ENCODE results near the gene BUD31.

Gene BUD31

DNA sequence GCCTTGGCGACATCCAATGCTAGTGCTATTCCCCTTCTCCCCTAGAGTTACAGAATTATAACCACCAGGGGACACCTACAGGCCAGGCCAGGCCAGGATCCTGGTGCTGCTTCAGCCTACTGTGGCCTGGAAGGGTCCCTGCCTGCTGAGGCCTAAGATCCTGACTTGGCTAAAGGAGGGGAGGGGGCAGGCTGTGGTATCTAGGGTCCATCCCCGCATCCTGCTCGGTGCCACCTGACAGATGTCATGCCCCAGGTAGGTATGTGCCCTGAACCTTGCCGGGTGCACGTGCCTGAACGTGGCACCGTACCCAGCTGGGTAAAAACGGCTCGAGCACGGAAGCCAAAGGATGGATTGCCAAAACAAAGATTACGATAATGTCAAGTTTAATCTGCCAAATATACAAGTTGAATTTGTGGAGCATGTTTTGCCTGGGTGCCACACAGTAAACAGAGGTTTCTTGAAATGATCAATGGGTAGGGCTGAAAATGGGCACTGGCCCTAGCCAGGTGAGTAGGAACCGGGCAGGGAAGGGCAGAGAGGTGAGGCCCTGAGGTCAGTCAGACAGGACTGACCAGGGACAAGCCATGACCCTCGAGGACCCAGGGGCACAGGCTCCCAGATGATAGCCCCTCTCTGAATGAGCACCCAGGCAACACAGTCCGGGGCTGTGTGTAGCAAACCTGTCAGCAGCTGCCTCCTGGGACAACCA, 13.0 kb upstream of the BUD31 start:
- Histone ChIP-seq H3K4me1 (ENCODE audit: insufficient read depth, poor library complexity, severe bottlenecking) (no peaks in the 10 kb centered on the region), H3K27me3 (ENCODE audit: insufficient read depth, poor library complexity, severe bottlenecking) (no peaks in the 10 kb centered on the region), H3K27ac (ENCODE audit: poor library complexity, severe bottlenecking) (no peak overlapping the region), H3K9me3 (ENCODE audit: severe bottlenecking) (no peaks in the 10 kb centered on the region), H3K4me3 (ENCODE audit: severe bottlenecking) (no peak overlapping the region), H3K36me3 (ENCODE audit: low read depth) (peaks cover 86% of the 10 kb centered on the region)
- TF ChIP-seq, protein P1, sequence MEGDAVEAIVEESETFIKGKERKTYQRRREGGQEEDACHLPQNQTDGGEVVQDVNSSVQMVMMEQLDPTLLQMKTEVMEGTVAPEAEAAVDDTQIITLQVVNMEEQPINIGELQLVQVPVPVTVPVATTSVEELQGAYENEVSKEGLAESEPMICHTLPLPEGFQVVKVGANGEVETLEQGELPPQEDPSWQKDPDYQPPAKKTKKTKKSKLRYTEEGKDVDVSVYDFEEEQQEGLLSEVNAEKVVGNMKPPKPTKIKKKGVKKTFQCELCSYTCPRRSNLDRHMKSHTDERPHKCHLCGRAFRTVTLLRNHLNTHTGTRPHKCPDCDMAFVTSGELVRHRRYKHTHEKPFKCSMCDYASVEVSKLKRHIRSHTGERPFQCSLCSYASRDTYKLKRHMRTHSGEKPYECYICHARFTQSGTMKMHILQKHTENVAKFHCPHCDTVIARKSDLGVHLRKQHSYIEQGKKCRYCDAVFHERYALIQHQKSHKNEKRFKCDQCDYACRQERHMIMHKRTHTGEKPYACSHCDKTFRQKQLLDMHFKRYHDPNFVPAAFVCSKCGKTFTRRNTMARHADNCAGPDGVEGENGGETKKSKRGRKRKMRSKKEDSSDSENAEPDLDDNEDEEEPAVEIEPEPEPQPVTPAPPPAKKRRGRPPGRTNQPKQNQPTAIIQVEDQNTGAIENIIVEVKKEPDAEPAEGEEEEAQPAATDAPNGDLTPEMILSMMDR (IDR thresholded peaks at IDR 0.05; ENCODE audit: poor library complexity, severe bottlenecking) = no peak
- ATAC-seq (ENCODE audit: low read depth) (no peak), DNase-seq (ENCODE audit: low spot score) (no peak)

DNA sequence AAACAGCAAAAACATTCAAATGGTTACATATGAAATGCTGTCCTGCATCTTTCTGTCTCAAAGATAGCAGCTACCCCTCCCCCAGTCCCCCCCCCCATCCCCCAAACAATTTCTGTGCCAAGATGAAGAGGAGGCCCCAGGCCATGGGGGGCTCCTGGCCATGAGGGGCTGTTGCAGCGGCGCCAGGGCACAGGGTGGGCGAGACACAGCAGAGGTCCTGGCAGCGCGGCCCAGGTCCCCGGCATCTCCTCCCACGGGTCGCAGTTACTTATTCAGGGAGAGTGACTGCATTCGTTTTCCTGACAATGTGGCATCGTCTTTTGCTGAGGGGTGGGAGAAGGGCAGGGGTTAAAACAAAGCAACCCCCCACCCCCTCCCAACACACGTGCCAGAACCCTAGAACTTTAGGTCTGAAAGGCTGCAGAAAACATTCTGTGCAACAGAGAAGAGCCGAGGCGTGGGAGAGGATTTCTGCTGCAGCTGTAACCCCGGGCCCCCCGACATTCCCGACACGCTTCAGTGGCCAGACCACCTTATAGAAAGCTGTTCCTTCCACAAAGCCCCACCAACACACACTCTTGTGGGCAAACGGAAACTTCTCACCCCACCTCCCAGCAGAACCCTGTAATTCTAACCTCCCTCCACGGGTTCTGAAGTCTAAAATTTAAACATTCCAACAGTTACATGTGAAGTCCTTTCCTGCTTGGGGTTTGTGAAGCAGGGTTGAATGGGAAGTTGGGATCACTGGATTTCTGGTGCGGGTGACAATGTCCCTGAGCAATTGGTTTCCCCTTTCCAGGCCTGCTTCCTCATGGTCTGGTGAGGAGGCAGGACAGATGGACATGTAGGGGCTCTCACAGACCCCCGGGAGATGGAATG, 12.1 kb upstream of the BUD31 start:
- Histone ChIP-seq H3K27me3 (ENCODE audit: insufficient read depth, poor library complexity, severe bottlenecking) (no peaks in the 10 kb centered on the region), H3K4me3 (ENCODE audit: severe bottlenecking) (no peak overlapping the region), H3K27ac (ENCODE audit: poor library complexity, severe bottlenecking) (no peak overlapping the region), H3K4me1 (ENCODE audit: insufficient read depth, poor library complexity, severe bottlenecking) (no peaks in the 10 kb centered on the region), H3K36me3 (ENCODE audit: low read depth) (peaks cover 86% of the 10 kb centered on the region), H3K9me3 (ENCODE audit: severe bottlenecking) (no peaks in the 10 kb centered on the region)
- no peak for DNase-seq (ENCODE audit: low spot score)
- TF ChIP-seq, protein P1 (IDR thresholded peaks at IDR 0.05; ENCODE audit: poor library complexity, severe bottlenecking) = no peak
- ATAC-seq (ENCODE audit: low read depth) = no peak

DNA sequence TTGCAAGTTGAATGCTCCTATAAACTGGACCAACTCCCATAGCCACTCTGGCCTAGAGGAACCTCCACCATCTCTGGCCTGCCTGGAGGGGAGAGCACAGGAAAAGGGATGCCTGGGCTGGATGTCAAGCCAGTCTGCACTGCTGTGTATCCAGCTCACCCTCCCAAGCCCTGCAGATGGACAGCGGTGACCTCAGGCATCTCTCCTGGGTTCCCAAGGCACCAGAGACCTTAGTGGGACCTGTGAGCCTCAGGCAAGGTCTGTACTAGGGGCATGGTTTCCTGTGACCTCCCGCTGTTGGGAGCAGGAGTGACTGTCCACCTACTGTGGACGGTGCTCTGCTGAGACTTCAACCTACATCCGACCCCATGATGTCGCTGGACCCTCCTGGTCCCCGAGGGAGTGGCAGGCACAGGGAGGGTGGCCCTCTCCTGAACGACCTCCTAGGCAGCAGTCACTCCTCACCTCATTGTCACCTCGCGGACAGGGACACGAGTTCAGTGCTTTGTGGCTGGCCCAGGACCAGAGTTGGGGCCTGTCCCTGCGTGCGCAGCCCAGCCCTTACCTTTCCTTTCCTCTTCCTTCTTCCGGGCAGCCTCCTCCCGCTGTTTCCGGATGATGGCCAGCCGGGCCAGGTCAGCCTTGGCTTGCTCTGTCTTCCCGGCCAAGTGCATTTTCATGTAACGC, 11.3 kb upstream of the BUD31 start:
- Histone ChIP-seq H3K27ac (ENCODE audit: poor library complexity, severe bottlenecking) (no peak overlapping the region), H3K4me1 (ENCODE audit: insufficient read depth, poor library complexity, severe bottlenecking) (no peaks in the 10 kb centered on the region), H3K36me3 (ENCODE audit: low read depth) (peaks cover 90% of the 10 kb centered on the region), H3K27me3 (ENCODE audit: insufficient read depth, poor library complexity, severe bottlenecking) (no peaks in the 10 kb centered on the region), H3K9me3 (ENCODE audit: severe bottlenecking) (no peaks in the 10 kb centered on the region), H3K4me3 (ENCODE audit: severe bottlenecking) (no peak overlapping the region)
- TF ChIP-seq, protein P1 (IDR thresholded peaks at IDR 0.05; ENCODE audit: poor library complexity, severe bottlenecking) = no peak
- DNase-seq (ENCODE audit: low spot score) (no peak), ATAC-seq (ENCODE audit: low read depth) (0 out of 3 replicates have a peak, but pooled peaks have one; percentile 6)

DNA sequence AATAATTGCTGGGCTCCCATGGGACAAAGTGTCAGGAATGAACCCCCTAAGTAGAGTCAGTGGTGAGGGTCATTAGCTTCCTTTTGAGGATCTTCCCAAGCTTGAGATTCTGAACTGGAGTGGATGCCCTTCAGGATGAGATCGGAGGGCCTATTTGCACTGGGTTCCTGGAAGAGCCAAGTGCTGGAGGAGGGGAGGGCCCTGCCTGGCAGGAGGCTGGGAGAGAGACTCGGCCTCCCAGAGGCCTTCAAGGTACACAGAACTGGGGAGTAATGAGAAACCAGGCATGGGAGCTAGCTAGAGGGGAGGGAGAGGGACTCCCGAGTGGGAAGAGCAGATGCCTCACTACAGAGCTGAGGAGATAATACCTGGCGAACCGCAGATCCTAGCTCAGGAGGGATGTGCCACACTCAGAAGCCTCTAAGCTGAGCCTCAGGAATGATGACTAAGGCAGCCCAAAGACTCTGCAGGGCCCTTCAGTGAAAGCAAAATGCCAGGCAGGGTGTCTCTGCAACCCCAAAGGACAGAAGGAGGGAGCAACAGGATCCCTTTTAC, 9.8 kb upstream of the BUD31 start:
- no peak overlapping the region for H3K27ac ChIP-seq (ENCODE audit: poor library complexity, severe bottlenecking)
- TF ChIP-seq, protein P1 (IDR thresholded peaks at IDR 0.05; ENCODE audit: poor library complexity, severe bottlenecking) = no peak
- H3K27me3 ChIP-seq (ENCODE audit: insufficient read depth, poor library complexity, severe bottlenecking) = no peaks in the 10 kb centered on the region
- ATAC-seq (ENCODE audit: low read depth) = no peak
- DNase-seq (ENCODE audit: low spot score) = no peak
- H3K4me3 ChIP-seq (ENCODE audit: severe bottlenecking) = no peak overlapping the region
- peaks cover 89% of the 10 kb centered on the region for H3K36me3 ChIP-seq (ENCODE audit: low read depth)
- no peaks in the 10 kb centered on the region for H3K4me1 ChIP-seq (ENCODE audit: insufficient read depth, poor library complexity, severe bottlenecking)
- H3K9me3 ChIP-seq (ENCODE audit: severe bottlenecking) = no peaks in the 10 kb centered on the region
